Measurements from ENCODE around the gene ACCSL.
A peak's percentile ranks its signal among the peaks of the same experiment; 100 is the strongest.

ACCSL gene

GRCh38 chr11:44072757-44073658, 25.2 kb downstream of the ACCSL start:
- H3K9me3 ChIP-seq (replicated peaks in 1 of 2; ENCODE audit: control insufficient read depth in 2 of 2, insufficient read depth in 1 of 2, low read depth in 1 of 2, low read length in 2 of 2), result no peaks in the 10 kb centered on the region
- H3K27me3 ChIP-seq (ENCODE audit: control insufficient read depth in 3 of 3, insufficient read depth in 3 of 3, low read depth in 1 of 3, low read length in 3 of 3), result peaks cover 0 to 9% (median 0%) of the 10 kb centered on the region in 3 experiments
- H3K18ac ChIP-seq (ENCODE audit: low read length), result no peak overlapping the region
- H2AK5ac ChIP-seq (ENCODE audit: low read depth, low read length), result no peak overlapping the region
- no peak overlapping the region for H3K27ac ChIP-seq (replicated peaks; ENCODE audit: low read length)
- H3K4ac ChIP-seq (ENCODE audit: low read length), result no peak overlapping the region
- no peak overlapping the region for H2AFZ ChIP-seq (ENCODE audit: low read length)
- H2BK120ac ChIP-seq (ENCODE audit: low read depth, low read length), result no peak overlapping the region
- H2BK5ac ChIP-seq (ENCODE audit: low read length), result no peak overlapping the region
- no CpG with 5 or more reads among the region's 8 CpGs for WGBS, 2 donors (ENCODE audit: extremely low coverage in 2 of 2, insufficient read length in 2 of 2, insufficient replicate concordance in 1 of 2)
- no peak overlapping the region for H2BK12ac ChIP-seq (ENCODE audit: low read length)
- no peak overlapping the region for H3K9ac ChIP-seq (ENCODE audit: low read depth, low read length, poor library complexity)
- H3K23ac ChIP-seq (ENCODE audit: low read depth, low read length, poor library complexity), result no peak overlapping the region
- no peak overlapping the region for H4K91ac ChIP-seq (ENCODE audit: low read depth, low read length, poor library complexity)
- peaks cover 0 to 4% of the 10 kb centered on the region in 2 donors for H3K4me1 ChIP-seq (ENCODE audit: control insufficient read depth in 2 of 2, insufficient read depth in 1 of 2, low read depth in 1 of 2, low read length in 2 of 2)
- no peak overlapping the region for H4K8ac ChIP-seq (ENCODE audit: low read depth, low read length)
- H2BK15ac ChIP-seq (ENCODE audit: low read length), result no peak overlapping the region
- no peaks in the 10 kb centered on the region for H3K36me3 ChIP-seq (replicated peaks in 1 of 2; ENCODE audit: control insufficient read depth in 2 of 2, insufficient read depth in 2 of 2, low read length in 2 of 2)
- no peak overlapping the region for H3K4me3 ChIP-seq (ENCODE audit: low read length in 2 of 2)
- H3K4me2 ChIP-seq (ENCODE audit: insufficient read depth, low read length, poor library complexity, severe bottlenecking), result no peak overlapping the region
- no peaks in the 10 kb centered on the region for H3K79me1 ChIP-seq (ENCODE audit: low read depth, low read length)
- no peak overlapping the region for H3K14ac ChIP-seq (ENCODE audit: low read length)
- DNase-seq (ENCODE audit: low spot score), result no peak

DNA sequence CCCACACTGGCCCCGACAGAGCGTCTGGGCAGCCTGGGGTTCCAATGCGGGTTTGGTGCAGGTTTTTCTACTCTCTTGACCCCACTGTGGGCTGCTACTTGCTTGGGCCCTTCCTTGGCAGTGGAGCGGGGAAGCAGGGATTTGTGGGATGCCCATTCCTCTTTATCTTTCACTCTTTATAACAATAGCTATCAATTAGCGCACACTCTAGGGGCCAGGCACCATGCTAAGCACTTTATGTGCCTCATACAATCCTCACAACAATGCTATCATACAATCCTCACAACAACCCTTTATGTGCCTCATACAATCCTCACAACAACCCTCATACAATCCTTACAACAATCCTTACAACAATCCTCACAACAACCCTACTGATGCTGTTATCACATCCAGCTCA, 31.0 kb downstream of the ACCSL start:
- Histone ChIP-seq H3K27me3 (ENCODE audit: control insufficient read depth in 3 of 3, insufficient read depth in 3 of 3, low read depth in 1 of 3, low read length in 3 of 3) (peaks cover 0 to 28% (median 0%) of the 10 kb centered on the region in 3 experiments), H3K4ac (ENCODE audit: low read length) (no peak overlapping the region), H3K14ac (ENCODE audit: low read length) (no peak overlapping the region), H3K4me3 (ENCODE audit: low read length in 2 of 2) (no peak overlapping the region), H3K27ac (replicated peaks; ENCODE audit: low read length) (no peak overlapping the region), H2BK5ac (ENCODE audit: low read length) (no peak overlapping the region), H3K4me1 (ENCODE audit: control insufficient read depth in 2 of 2, insufficient read depth in 1 of 2, low read depth in 1 of 2, low read length in 2 of 2) (peaks cover 3 to 4% of the 10 kb centered on the region in 2 donors), H3K9me3 (replicated peaks in 1 of 2; ENCODE audit: control insufficient read depth in 2 of 2, insufficient read depth in 1 of 2, low read depth in 1 of 2, low read length in 2 of 2) (no peaks in the 10 kb centered on the region), H2BK120ac (ENCODE audit: low read depth, low read length) (no peak overlapping the region), H2BK12ac (ENCODE audit: low read length) (no peak overlapping the region), H3K9ac (ENCODE audit: low read depth, low read length, poor library complexity) (no peak overlapping the region), H3K23ac (ENCODE audit: low read depth, low read length, poor library complexity) (no peak overlapping the region), H4K8ac (ENCODE audit: low read depth, low read length) (no peak overlapping the region), H2AFZ (ENCODE audit: low read length) (no peak overlapping the region), H3K79me1 (ENCODE audit: low read depth, low read length) (no peaks in the 10 kb centered on the region), H2BK15ac (ENCODE audit: low read length) (no peak overlapping the region), H3K4me2 (ENCODE audit: insufficient read depth, low read length, poor library complexity, severe bottlenecking) (no peak overlapping the region), H3K18ac (ENCODE audit: low read length) (peak overlapping the region; percentile 16), H3K36me3 (replicated peaks in 1 of 2; ENCODE audit: control insufficient read depth in 2 of 2, insufficient read depth in 2 of 2, low read length in 2 of 2) (no peaks in the 10 kb centered on the region), H4K91ac (ENCODE audit: low read depth, low read length, poor library complexity) (no peak overlapping the region), H2AK5ac (ENCODE audit: low read depth, low read length) (peak overlapping the region; percentile 22)
- no CpG with 5 or more reads among the region's 5 CpGs for WGBS, 2 donors (ENCODE audit: extremely low coverage in 2 of 2, insufficient read length in 2 of 2, insufficient replicate concordance in 1 of 2)
- no peak for DNase-seq (ENCODE audit: low spot score)

DNA sequence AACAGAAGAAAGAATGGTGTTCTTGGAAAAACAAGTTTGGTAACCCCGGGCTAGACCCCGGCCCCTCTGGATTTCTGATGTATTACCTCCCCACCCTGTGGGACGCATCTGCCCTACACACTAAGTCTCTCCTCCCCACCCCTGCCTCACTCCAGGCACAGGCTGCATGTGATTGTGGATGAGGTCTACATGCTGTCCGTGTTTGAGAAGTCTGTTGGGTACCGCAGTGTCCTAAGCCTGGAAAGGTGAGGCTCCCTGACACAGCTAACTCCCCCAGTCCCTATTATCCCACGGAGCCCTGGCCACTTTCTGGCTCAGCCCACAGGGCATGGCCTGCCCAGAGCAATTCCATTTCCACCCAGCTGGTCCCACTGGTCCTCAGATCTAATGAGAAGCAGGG, 31.6 kb downstream of the ACCSL start:
- Histone ChIP-seq H2BK15ac (ENCODE audit: low read length) (no peak overlapping the region), H3K9ac (ENCODE audit: low read depth, low read length, poor library complexity) (no peak overlapping the region), H3K4ac (ENCODE audit: low read length) (no peak overlapping the region), H3K36me3 (replicated peaks in 1 of 2; ENCODE audit: control insufficient read depth in 2 of 2, insufficient read depth in 2 of 2, low read length in 2 of 2) (no peaks in the 10 kb centered on the region), H2BK120ac (ENCODE audit: low read depth, low read length) (no peak overlapping the region), H3K23ac (ENCODE audit: low read depth, low read length, poor library complexity) (no peak overlapping the region), H3K9me3 (replicated peaks in 1 of 2; ENCODE audit: control insufficient read depth in 2 of 2, insufficient read depth in 1 of 2, low read depth in 1 of 2, low read length in 2 of 2) (no peaks in the 10 kb centered on the region), H3K4me3 (ENCODE audit: low read length in 2 of 2) (no peak overlapping the region), H3K79me1 (ENCODE audit: low read depth, low read length) (no peaks in the 10 kb centered on the region), H3K27ac (replicated peaks; ENCODE audit: low read length) (no peak overlapping the region), H3K18ac (ENCODE audit: low read length) (peak overlapping the region; percentile 68), H2AK5ac (ENCODE audit: low read depth, low read length) (no peak overlapping the region), H3K27me3 (ENCODE audit: control insufficient read depth in 3 of 3, insufficient read depth in 3 of 3, low read depth in 1 of 3, low read length in 3 of 3) (peaks cover 0 to 28% (median 0%) of the 10 kb centered on the region in 3 experiments), H3K4me2 (ENCODE audit: insufficient read depth, low read length, poor library complexity, severe bottlenecking) (no peak overlapping the region), H3K4me1 (ENCODE audit: control insufficient read depth in 2 of 2, insufficient read depth in 1 of 2, low read depth in 1 of 2, low read length in 2 of 2) (peaks cover 3 to 4% of the 10 kb centered on the region in 2 donors), H3K14ac (ENCODE audit: low read length) (no peak overlapping the region), H2BK12ac (ENCODE audit: low read length) (peak overlapping the region; percentile 76), H4K8ac (ENCODE audit: low read depth, low read length) (no peak overlapping the region), H2BK5ac (ENCODE audit: low read length) (no peak overlapping the region), H2AFZ (ENCODE audit: low read length) (no peak overlapping the region), H4K91ac (ENCODE audit: low read depth, low read length, poor library complexity) (no peak overlapping the region)
- DNase-seq (ENCODE audit: low spot score), result no peak
- no CpG with 5 or more reads among the region's 6 CpGs for WGBS, 2 donors (ENCODE audit: extremely low coverage in 2 of 2, insufficient read length in 2 of 2, insufficient replicate concordance in 1 of 2)

- Histone ChIP-seq H2AK5ac (ENCODE audit: low read depth, low read length) (no peak overlapping the region), H3K36me3 (replicated peaks in 1 of 2; ENCODE audit: control insufficient read depth in 2 of 2, insufficient read depth in 2 of 2, low read length in 2 of 2) (no peaks in the 10 kb centered on the region), H3K23ac (ENCODE audit: low read depth, low read length, poor library complexity) (no peak overlapping the region), H3K18ac (ENCODE audit: low read length) (no peak overlapping the region), H3K4me2 (ENCODE audit: insufficient read depth, low read length, poor library complexity, severe bottlenecking) (no peak overlapping the region), H2BK12ac (ENCODE audit: low read length) (no peak overlapping the region), H2BK5ac (ENCODE audit: low read length) (no peak overlapping the region), H3K4me1 (ENCODE audit: control insufficient read depth in 2 of 2, insufficient read depth in 1 of 2, low read depth in 1 of 2, low read length in 2 of 2) (peaks cover under 1 to 3% of the 10 kb centered on the region in 2 donors), H3K9me3 (replicated peaks in 1 of 2; ENCODE audit: control insufficient read depth in 2 of 2, insufficient read depth in 1 of 2, low read depth in 1 of 2, low read length in 2 of 2) (no peaks in the 10 kb centered on the region), H3K79me1 (ENCODE audit: low read depth, low read length) (no peaks in the 10 kb centered on the region), H3K27me3 (ENCODE audit: control insufficient read depth in 3 of 3, insufficient read depth in 3 of 3, low read depth in 1 of 3, low read length in 3 of 3) (peaks cover 0 to 28% (median 0%) of the 10 kb centered on the region in 3 experiments), H2BK15ac (ENCODE audit: low read length) (no peak overlapping the region), H3K4ac (ENCODE audit: low read length) (no peak overlapping the region), H2AFZ (ENCODE audit: low read length) (no peak overlapping the region), H4K91ac (ENCODE audit: low read depth, low read length, poor library complexity) (no peak overlapping the region), H3K14ac (ENCODE audit: low read length) (no peak overlapping the region), H4K8ac (ENCODE audit: low read depth, low read length) (no peak overlapping the region), H3K9ac (ENCODE audit: low read depth, low read length, poor library complexity) (no peak overlapping the region), H2BK120ac (ENCODE audit: low read depth, low read length) (no peak overlapping the region), H3K27ac (replicated peaks; ENCODE audit: low read length) (no peak overlapping the region), H3K4me3 (ENCODE audit: low read length in 2 of 2) (no peak overlapping the region)
- DNase-seq (ENCODE audit: low spot score), result no peak
- no CpG with 5 or more reads among the region's 9 CpGs for WGBS, 2 donors (ENCODE audit: extremely low coverage in 2 of 2, insufficient read length in 2 of 2, insufficient replicate concordance in 1 of 2)
Observed at GRCh38 chr11:44080951-44081350, 33.2 kb downstream of the ACCSL start.
